Measurements from ENCODE around the gene ZCCHC18.

GRCh38 chrX:104085919-104086318, 26.4 kb upstream of the ZCCHC18 start:
- TF ChIP-seq, protein P1, sequence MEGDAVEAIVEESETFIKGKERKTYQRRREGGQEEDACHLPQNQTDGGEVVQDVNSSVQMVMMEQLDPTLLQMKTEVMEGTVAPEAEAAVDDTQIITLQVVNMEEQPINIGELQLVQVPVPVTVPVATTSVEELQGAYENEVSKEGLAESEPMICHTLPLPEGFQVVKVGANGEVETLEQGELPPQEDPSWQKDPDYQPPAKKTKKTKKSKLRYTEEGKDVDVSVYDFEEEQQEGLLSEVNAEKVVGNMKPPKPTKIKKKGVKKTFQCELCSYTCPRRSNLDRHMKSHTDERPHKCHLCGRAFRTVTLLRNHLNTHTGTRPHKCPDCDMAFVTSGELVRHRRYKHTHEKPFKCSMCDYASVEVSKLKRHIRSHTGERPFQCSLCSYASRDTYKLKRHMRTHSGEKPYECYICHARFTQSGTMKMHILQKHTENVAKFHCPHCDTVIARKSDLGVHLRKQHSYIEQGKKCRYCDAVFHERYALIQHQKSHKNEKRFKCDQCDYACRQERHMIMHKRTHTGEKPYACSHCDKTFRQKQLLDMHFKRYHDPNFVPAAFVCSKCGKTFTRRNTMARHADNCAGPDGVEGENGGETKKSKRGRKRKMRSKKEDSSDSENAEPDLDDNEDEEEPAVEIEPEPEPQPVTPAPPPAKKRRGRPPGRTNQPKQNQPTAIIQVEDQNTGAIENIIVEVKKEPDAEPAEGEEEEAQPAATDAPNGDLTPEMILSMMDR (IDR thresholded peaks at IDR 0.05) = no peak
- TF ChIP-seq POLR2A (IDR thresholded peaks at IDR 0.05) = no peak
